ENCODE data around the gene SNAI3. TPM values are rescaled to one million over a fixed set of nuclear protein-coding genes. Genes with fewer than 3 reads are reported as not detected.

The SNAI3 gene
- total RNA-seq, 4 donors from 2014 or later, result 0.39 to 1.7 (median 1.1) TPM; not detected in 1

- peaks cover 0 to 64% of the 10 kb centered on the region in 2 donors for H3K36me3 ChIP-seq
- WGBS, 2 donors (ENCODE audit: low coverage in 1 of 2), result 75 to 84% methylated on average over 1 to 6 of the region's 14 CpGs
Measured at GRCh38 chr16:88696441-88696840, 10.1 kb upstream of the SNAI3 start.

GRCh38 chr16:88695753-88696152 is 9.4 kb upstream of the SNAI3 start:
- peaks cover 0 to 12% (median 0%) of the 10 kb centered on the region in 3 donors for H3K4me1 ChIP-seq
- no peak for ATAC-seq
- no peak for TF ChIP-seq CTCF (IDR thresholded peaks at IDR 0.05)
- TF ChIP-seq EP300 (IDR thresholded peaks at IDR 0.05), result no peak
- TF ChIP-seq POLR2AphosphoS5 (IDR thresholded peaks at IDR 0.05), result no peak
- TF ChIP-seq POLR2A (IDR thresholded peaks at IDR 0.05), result no peak
- peaks cover 0 to 58% of the 10 kb centered on the region in 2 donors for H3K36me3 ChIP-seq
- H3K27ac ChIP-seq, result no peak overlapping the region
- H3K27me3 ChIP-seq, result peaks cover 21% of the 10 kb centered on the region
- H3K9me3 ChIP-seq, result no peaks in the 10 kb centered on the region
- no peak overlapping the region for H3K4me3 ChIP-seq
- 100% methylated on average over 1 of the region's 7 CpGs; no CpG with 5 or more reads in 1 of the 2 donors for WGBS, 2 donors (ENCODE audit: low coverage in 1 of 2)

More at GRCh38 chr16:88696441-88696840, 10.1 kb upstream of the SNAI3 start:
- Histone ChIP-seq H3K27ac (no peak overlapping the region), H3K9me3 (no peaks in the 10 kb centered on the region), H3K4me1 (peaks cover 0 to 19% (median 4%) of the 10 kb centered on the region in 3 donors), H3K4me3 (no peak overlapping the region), H3K27me3 (peaks cover 14% of the 10 kb centered on the region)
- ATAC-seq, result no peak
- TF ChIP-seq POLR2A (IDR thresholded peaks at IDR 0.05) (no peak), POLR2AphosphoS5 (IDR thresholded peaks at IDR 0.05) (no peak), EP300 (IDR thresholded peaks at IDR 0.05) (no peak), CTCF (IDR thresholded peaks at IDR 0.05) (no peak)

DNA sequence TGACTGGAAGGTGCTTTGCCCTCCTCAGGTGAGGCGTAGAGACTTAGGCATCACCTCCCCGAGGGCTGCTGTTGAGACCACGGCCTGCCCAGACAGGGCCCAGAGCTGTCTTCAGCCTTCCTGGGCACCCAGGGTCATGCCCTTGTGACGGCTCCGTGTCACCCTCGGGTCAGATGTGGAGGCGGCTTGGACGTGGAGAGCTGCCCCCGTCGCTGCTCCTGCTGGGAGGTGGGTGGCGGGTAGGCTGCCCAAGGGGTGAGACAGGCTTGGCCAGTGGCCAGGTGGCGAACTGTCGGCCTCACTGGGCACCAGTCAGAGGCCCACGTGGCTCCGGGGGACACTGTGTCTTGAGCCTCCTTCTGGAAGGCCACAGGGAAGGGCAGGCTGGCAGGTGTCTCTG is 8.9 kb upstream of the SNAI3 start:
- peaks cover 0 to 53% of the 10 kb centered on the region in 2 donors for H3K36me3 ChIP-seq
- no peak for ATAC-seq
- WGBS, 2 donors (ENCODE audit: low coverage in 1 of 2), result no CpG with 5 or more reads among the region's 15 CpGs
- H3K27me3 ChIP-seq, result peaks cover 26% of the 10 kb centered on the region
- H3K9me3 ChIP-seq, result no peaks in the 10 kb centered on the region
- H3K4me1 ChIP-seq, result peaks cover 0 to 7% (median 0%) of the 10 kb centered on the region in 3 donors
- H3K4me3 ChIP-seq, result no peak overlapping the region
- no peak overlapping the region for H3K27ac ChIP-seq
- TF ChIP-seq POLR2A (IDR thresholded peaks at IDR 0.05), result no peak
- no peak for TF ChIP-seq POLR2AphosphoS5 (IDR thresholded peaks at IDR 0.05)
- TF ChIP-seq CTCF (IDR thresholded peaks at IDR 0.05), result no peak
- no peak for TF ChIP-seq EP300 (IDR thresholded peaks at IDR 0.05)

DNA sequence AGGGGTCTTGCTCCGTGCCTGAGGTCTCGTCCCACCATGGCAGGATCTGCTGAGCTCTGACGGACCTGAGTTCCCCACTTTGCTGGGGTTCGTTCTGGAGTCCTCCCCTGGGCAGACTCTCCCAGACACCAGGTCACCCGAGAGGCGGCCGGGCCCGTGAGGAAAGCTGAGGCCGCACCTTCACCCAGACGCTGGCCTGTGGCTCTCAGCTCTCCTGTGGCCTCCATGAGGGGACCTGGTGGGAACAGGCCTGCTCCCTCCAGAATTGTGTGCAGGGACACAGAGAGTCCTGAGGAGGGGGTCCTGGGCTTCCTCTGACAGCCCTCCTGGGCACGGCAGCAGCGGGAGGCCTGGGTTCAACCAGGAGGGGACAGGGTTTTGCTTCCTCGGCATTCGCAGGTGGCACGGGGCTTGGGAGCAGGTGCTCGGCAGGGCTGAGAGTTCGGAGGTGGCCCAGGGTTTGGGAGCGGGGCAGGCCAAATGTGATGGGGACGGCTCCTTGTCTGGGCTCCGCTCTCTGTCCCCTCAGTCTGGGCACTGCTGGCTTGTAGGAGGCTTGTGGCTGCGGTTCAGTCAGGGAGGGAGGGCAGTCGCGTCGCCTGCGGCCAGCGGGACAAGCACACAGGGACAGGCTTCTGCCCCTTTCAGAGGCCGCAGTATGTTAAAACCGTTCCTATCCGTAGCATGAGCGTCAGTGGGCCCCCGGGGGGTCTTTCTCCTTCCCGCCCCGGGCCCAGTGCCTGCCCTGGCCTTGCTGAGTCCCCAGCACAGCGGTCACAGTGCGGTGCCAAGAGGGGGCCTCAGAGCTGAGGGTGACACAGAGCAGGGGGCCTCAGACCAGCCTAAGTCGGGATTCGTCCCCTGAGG is 8.1 kb upstream of the SNAI3 start:
- H3K27me3 ChIP-seq, result peaks cover 34% of the 10 kb centered on the region
- H3K36me3 ChIP-seq, result peaks cover 0 to 45% of the 10 kb centered on the region in 2 donors
- WGBS, 2 donors (ENCODE audit: low coverage in 1 of 2), result no CpG with 5 or more reads among the region's 37 CpGs
- no peak overlapping the region for H3K27ac ChIP-seq
- ATAC-seq, result no peak
- no peak for TF ChIP-seq POLR2A (IDR thresholded peaks at IDR 0.05)
- TF ChIP-seq CTCF (IDR thresholded peaks at IDR 0.05), result no peak
- TF ChIP-seq EP300 (IDR thresholded peaks at IDR 0.05), result no peak
- no peak for TF ChIP-seq POLR2AphosphoS5 (IDR thresholded peaks at IDR 0.05)
- H3K9me3 ChIP-seq, result no peaks in the 10 kb centered on the region
- H3K4me1 ChIP-seq, result no peaks in the 10 kb centered on the region
- H3K4me3 ChIP-seq, result no peak overlapping the region

All from gastroesophageal sphincter (tissue), 4 donors.